Caco-2 (cell line): ENCODE measurements around the gene MYL12A. TPM values are rescaled to one million over a fixed set of nuclear protein-coding genes. Genes with fewer than 3 reads are reported as not detected.

Source experiments
- BruUV-seq: library from RNA; stranded (reverse); fragments of 400-500 nt; replicated peaks from 2 replicates; lab custom pipeline; 2021; lab: Mats Ljungman, UMichigan
- CTCF ChIA-PET: fragments of 300-600 bp; sonication (Branson Sonifier 250); formaldehyde crosslinking; loops from one replicate; lab custom pipeline; 2022; ENCODE audit warnings: antibody characterized with exemption; lab: Charles Lee
- POLR2A ChIA-PET: fragments of 300-600 bp; sonication (Branson Sonifier 250); formaldehyde crosslinking; loops from one replicate; lab custom pipeline; 2022; ENCODE audit warnings: antibody characterized with exemption; lab: Charles Lee
- DNase-seq, 2 experiments: peaks; one replicate each; pipeline versions ENCODE4 v3.0.0 to v3.0.0-alpha.2; 2020 to 2022
- H3K27me3 ChIP-seq: replicated peaks from 2 replicates; pipeline ENCODE4 v1.6.0; 2011; ENCODE audit warnings: low read length; ENCODE audit not compliant: control insufficient read depth, insufficient read depth
- H3K36me3 ChIP-seq: 2 replicates; pipeline ENCODE4 v1.5.1; 2011; ENCODE audit warnings: low read length; ENCODE audit not compliant: control insufficient read depth, insufficient read depth
- H3K4me1 ChIP-seq: fragments of 250-450 bp; sonication (Bioruptor Pico); 2 replicates; pipeline ENCODE4 v1.5.1; 2020; ENCODE audit warnings: mild to moderate bottlenecking
- H3K4me3 ChIP-seq: 2 replicates; pipeline ENCODE4 v1.5.1; 2011; ENCODE audit warnings: low read depth, mild to moderate bottlenecking, control low read depth, low read length
- H3K9me3 ChIP-seq: fragments of 250-450 bp; sonication (Bioruptor Pico); 2 replicates; pipeline ENCODE4 v1.5.1; 2020; ENCODE audit warnings: mild to moderate bottlenecking, moderate library complexity
- H3K27ac Mint-ChIP-seq: one replicate; pipeline ENCODE4 v1.8.0; 2022; ENCODE audit warnings: mixed read lengths; ENCODE audit not compliant: unreplicated experiment
- H3K27me3 Mint-ChIP-seq: one replicate; pipeline ENCODE4 v1.8.0; 2022; ENCODE audit warnings: mixed read lengths; ENCODE audit not compliant: insufficient read depth, unreplicated experiment
- H3K36me3 Mint-ChIP-seq: one replicate; pipeline ENCODE4 v1.8.0; 2022; ENCODE audit warnings: mild to moderate bottlenecking, mixed read lengths; ENCODE audit not compliant: insufficient read depth, unreplicated experiment
- H3K4me1 Mint-ChIP-seq: one replicate; pipeline ENCODE4 v1.8.0; 2022; ENCODE audit warnings: low read depth, mixed read lengths; ENCODE audit not compliant: unreplicated experiment
- H3K4me3 Mint-ChIP-seq: one replicate; pipeline ENCODE4 v1.8.0; 2022; ENCODE audit warnings: mild to moderate bottlenecking, moderate library complexity, mixed read lengths; ENCODE audit not compliant: unreplicated experiment
- H3K9me3 Mint-ChIP-seq: one replicate; pipeline ENCODE4 v1.8.0; 2022; ENCODE audit warnings: mixed read lengths; ENCODE audit not compliant: unreplicated experiment
- CTCF ChIP-seq, 2 experiments: fragments of 200-600 bp in 1 of 2; IDR thresholded peaks; 1 replicate in 1 of 2; 2 replicates in 1 of 2; pipeline versions ENCODE4 v1.5.1 to v1.8.0; 2011 to 2022; ENCODE audit warnings: antibody characterized with exemption in 1 of 2, control low read depth in 1 of 2, inconsistent platforms in 1 of 2, low read depth in 1 of 2, low read length in 1 of 2, mild to moderate bottlenecking in 1 of 2, moderate library complexity in 1 of 2; ENCODE audit not compliant: insufficient read depth in 1 of 2, severe bottlenecking in 1 of 2, unreplicated experiment in 1 of 2
- intact Hi-C: fragments of 100-400 bp; cut with micrococcal nuclease; formaldehyde crosslinking; loops from one replicate; pipeline ENCODE4 v1.10.0; 2022; ENCODE audit not compliant: unreplicated experiment
- total RNA-seq: library from RNA; stranded (reverse); gene quantifications from 2 replicates; pipeline ENCODE4 v1.2.3, GENCODE V29; 2022

MYL12A gene
- total RNA-seq, 1 experiment from 2014 or later = 272 TPM

- Mint-ChIP-seq H3K4me3 (no peak overlapping the region), H3K27ac (no peak overlapping the region), H3K27me3 (no peaks in the 10 kb centered on the region), H3K36me3 (no peaks in the 10 kb centered on the region), H3K4me1 (peaks cover 4% of the 10 kb centered on the region), H3K9me3 (no peaks in the 10 kb centered on the region)
- no TSS peak for BruUV-seq
- TF ChIP-seq CTCF (IDR thresholded peaks at IDR 0.05; ENCODE audit: insufficient read depth in 1 of 2, low read depth in 1 of 2, low read length in 1 of 2, severe bottlenecking in 1 of 2, unreplicated experiment in 1 of 2) = no peak
- Histone ChIP-seq H3K36me3 (no peaks in the 10 kb centered on the region), H3K4me3 (no peak overlapping the region), H3K27me3 (no peaks in the 10 kb centered on the region), H3K4me1 (no peaks in the 10 kb centered on the region), H3K9me3 (no peaks in the 10 kb centered on the region)
- ChIA-PET CTCF (no interaction called here), POLR2A (no interaction called here)
- no peak for DNase-seq
- intact Hi-C loops = no loop called here
Observed at GRCh38 chr18:3211236-3211992, 36.2 kb upstream of the MYL12A start.

- BruUV-seq = no TSS peak
- no peak for TF ChIP-seq CTCF (IDR thresholded peaks at IDR 0.05; ENCODE audit: insufficient read depth in 1 of 2, low read depth in 1 of 2, low read length in 1 of 2, severe bottlenecking in 1 of 2, unreplicated experiment in 1 of 2)
- Mint-ChIP-seq H3K27ac (no peak overlapping the region), H3K27me3 (no peaks in the 10 kb centered on the region), H3K9me3 (no peaks in the 10 kb centered on the region), H3K36me3 (no peaks in the 10 kb centered on the region), H3K4me3 (no peak overlapping the region), H3K4me1 (peaks cover 16% of the 10 kb centered on the region)
- H3K36me3 ChIP-seq = no peaks in the 10 kb centered on the region
- DNase-seq = no peak
- H3K4me3 ChIP-seq = no peak overlapping the region
- intact Hi-C loops = no loop called here
- no peaks in the 10 kb centered on the region for H3K27me3 ChIP-seq
- H3K4me1 ChIP-seq = peaks cover 8% of the 10 kb centered on the region
- ChIA-PET CTCF (no interaction called here), POLR2A (no interaction called here)
- H3K9me3 ChIP-seq = no peaks in the 10 kb centered on the region
Observed at GRCh38 chr18:3212657-3213056, 34.9 kb upstream of the MYL12A start.

- Mint-ChIP-seq H3K9me3 (no peaks in the 10 kb centered on the region), H3K27me3 (no peaks in the 10 kb centered on the region), H3K4me3 (no peak overlapping the region), H3K36me3 (no peaks in the 10 kb centered on the region), H3K4me1 (peaks cover 21% of the 10 kb centered on the region), H3K27ac (no peak overlapping the region)
- no peaks in the 10 kb centered on the region for H3K9me3 ChIP-seq
- no TSS peak for BruUV-seq
- CTCF ChIA-PET = no interaction called here
- DNase-seq = no peak
- intact Hi-C loops = no loop called here
- no peak overlapping the region for H3K4me3 ChIP-seq
- POLR2A ChIA-PET = no interaction called here
- no peaks in the 10 kb centered on the region for H3K36me3 ChIP-seq
- H3K4me1 ChIP-seq = peaks cover 16% of the 10 kb centered on the region
- no peak for TF ChIP-seq CTCF (IDR thresholded peaks at IDR 0.05; ENCODE audit: insufficient read depth in 1 of 2, low read depth in 1 of 2, low read length in 1 of 2, severe bottlenecking in 1 of 2, unreplicated experiment in 1 of 2)
- H3K27me3 ChIP-seq = no peaks in the 10 kb centered on the region
Observed at GRCh38 chr18:3213300-3214059, 34.1 kb upstream of the MYL12A start.
